GM18508 (cell line): ENCODE data around the gene RALGAPA2.

Experiments
- ATAC-seq: cut with Tn5 transposase; IDR thresholded peaks from one replicate; pipeline ENCODE4 v1.9.1; 2021; ENCODE audit warnings: moderate number of reproducible peaks; ENCODE audit not compliant: insufficient read depth, unreplicated experiment

RALGAPA2 gene

DNA sequence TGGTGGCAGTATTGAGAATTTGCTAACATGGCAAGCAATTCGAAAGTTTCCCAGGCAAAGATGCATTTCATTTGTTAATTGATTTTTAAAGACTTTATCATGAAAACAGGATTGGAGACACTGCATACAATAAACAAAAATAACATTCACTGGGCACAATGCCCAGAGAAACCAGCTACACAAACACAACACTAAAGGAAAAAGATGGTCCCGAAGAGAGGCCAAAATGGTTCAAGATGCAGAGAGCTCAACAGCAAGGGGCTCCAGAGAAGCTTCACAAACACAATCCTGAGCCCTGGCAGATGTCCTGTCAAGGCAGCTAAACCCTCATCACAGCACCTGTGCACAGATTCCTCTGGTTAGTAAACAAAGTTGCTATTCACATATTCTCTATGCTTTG is 265.2 kb downstream of the RALGAPA2 start:
- no peak for ATAC-seq

DNA sequence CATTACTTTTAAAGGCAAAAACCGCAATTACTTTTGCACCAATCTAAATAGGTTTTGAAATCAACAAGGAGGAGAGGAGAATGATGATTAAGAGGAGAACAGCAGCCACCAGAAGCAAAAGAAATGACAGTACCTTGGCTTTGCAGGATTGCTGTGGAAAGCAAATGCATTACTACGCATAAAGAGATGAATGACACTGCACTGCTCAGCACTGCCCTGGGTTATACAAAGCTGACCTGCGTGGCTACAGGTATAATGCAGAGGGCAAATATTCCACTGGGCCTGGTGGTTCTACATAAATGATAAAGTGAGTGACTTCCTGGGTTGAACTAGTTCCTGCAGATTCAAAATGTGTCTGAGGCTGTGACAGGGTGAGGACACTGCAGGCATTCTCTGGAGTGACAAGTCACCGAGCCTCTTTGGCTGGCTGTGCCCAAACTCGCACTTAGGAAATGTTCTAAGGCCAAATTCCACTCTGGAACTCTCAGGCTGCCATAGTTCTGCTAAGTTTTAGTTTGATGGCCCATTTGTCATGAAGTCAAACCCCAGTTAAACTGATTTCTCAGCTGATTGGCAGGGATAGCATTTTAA is 265.9 kb downstream of the RALGAPA2 start:
- ATAC-seq = no peak

DNA sequence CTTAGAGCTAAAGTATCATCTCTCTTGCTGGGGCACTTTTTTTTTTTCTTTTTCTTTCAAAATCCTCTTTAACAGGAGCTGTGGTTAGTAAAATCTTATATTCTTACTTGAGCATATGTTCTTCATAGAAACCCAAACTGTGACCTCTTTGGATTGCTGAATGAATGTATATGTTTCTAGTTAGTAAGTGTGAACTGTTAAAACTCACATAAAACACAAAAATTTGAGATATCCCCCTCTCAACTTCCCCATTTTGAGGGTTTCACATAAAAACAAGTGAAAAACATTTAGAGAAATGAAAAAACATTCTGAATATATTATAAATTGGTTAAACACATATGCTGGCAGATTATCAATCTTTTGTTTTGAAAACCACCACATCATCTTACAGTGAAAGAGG is 266.4 kb downstream of the RALGAPA2 start:
- ATAC-seq = no peak

DNA sequence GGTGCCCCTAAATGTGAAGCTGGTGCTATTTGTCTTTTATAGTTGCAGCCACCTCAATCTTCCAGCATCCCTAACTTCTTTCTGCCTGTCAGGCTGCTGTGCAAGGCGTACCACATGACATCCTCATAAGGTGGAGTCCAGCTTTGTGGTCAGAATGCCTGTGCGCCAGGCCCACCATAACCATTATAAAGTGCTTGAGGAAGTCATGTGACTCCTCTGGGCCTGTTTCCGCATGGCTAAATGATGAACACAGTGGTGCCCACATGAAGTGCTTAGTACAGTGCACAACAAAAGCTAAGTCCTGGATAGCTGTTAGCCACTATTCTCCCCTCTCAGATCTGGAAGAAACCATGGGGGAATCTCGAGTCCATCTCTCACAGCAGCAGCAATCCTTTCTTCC is 268.9 kb downstream of the RALGAPA2 start:
- no peak for ATAC-seq

DNA sequence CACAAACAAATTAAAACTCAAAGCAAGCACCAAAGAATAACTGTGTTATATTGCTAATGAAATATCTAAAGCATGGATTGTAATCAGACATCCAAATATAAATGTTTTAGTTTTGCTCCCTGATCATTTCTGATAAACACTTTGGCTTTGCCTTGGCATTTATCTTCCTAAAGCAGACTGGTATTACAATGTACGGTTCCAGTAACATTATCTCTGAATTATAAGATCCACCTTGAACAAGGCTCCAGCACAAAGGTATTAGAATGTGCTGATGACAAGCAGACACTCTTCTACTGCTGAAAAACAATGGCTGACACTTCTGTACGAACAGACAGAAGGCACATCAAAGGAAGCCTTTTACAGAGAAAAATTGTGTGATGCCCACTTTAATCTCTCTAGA is 270.0 kb downstream of the RALGAPA2 start:
- ATAC-seq = no peak

DNA sequence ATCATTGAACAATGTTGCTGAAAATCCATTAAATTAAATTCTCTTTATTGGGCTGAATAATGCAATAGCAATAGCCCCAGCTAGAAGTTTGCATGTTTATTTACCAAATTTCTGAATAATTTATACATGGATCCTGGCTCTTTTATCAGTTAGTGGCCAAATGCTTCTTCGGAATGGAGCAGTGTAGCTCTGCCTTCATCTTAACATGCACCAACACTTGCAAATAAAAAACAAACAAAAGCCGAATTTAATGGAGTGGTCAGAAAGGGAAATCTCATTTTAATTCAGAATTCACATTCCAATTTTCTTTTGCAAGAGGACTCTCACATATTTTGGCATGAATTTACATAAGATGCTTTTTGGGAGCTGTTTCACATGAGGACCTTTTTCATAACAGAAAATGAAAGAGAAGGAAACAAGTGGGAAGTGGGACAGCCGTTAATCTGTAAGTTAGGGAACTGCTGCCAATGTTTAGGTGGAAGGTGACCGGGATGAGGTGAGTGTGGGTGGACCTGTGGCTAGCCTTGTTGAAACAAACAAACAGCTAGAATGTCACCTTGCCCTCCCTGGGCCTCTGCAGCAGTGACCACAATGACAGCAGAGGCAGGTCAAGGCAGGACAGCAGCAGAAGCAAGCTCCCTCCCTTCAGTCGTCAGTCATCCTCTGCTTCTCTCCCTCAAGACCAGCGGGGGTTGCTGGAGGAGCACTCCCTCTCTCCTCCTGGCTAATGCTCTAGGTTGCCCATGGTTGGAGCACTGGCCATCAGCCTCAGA is 271.4 kb downstream of the RALGAPA2 start:
- no peak for ATAC-seq

DNA sequence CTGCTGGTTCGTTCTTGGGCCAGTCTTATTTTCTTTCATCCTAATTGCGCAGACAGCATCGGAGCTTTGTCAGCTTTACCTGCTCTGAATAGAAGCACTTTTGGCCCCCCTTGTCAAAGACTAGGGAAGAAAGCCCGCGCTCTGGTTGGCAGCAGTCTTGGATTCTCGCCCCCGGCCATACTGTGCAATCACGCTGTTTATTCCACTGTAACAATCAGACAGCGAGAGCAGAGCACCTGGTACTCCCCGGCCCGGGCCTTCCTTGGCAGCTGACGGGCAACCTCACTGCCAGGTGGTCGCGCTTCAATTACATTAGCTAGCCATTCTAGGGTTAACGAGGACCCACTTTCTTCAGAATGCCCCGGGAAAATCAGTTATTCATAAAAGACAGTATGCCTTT is 272.0 kb downstream of the RALGAPA2 start:
- ATAC-seq = no peak

DNA sequence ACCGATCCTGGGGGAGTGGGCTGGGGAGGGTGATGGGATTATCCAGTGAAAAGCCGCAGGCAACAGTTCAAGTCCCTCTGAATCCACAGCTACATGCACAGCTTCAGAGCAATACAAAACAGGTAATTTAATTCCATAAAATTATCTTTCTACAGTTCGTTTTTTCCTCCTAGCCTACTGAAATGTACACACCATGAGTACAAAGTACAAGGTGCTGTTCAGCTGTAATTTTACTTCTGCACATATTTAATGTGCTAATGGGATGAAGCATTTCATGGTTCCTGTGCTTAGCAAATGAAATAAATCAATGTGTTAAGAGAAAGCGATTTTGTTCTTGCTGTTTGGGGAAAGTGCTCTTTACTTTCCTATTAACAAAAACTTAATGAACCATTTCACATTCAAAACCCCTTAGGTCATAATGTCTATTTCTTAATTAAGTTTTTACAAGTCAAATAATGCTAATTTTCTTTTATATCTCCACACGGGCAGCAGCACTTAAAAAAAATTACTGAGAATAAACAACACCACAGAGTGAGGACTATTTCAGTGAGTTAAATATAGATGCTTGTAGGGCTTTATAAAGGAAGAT is 272.7 kb downstream of the RALGAPA2 start:
- ATAC-seq = no peak

DNA sequence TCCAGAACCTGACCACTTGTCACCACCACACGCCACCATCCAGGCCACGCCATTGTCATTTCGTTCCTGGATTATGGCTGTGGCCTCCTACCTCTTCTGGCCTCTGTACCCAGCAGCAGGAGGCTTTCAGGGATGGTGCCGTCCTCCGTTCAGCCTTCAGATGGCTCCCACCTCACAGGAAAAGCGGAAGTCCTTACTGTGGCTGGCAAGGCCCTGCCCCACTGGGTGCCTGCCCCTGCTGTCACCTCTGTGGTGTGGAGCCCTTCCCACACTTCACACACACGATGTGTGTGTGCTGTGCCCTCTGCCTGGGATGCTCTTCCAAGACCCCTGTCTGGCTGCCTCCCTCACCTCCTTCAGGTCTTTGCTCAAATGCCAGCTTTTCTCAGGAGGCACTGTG is 275.1 kb downstream of the RALGAPA2 start:
- ATAC-seq = no peak

DNA sequence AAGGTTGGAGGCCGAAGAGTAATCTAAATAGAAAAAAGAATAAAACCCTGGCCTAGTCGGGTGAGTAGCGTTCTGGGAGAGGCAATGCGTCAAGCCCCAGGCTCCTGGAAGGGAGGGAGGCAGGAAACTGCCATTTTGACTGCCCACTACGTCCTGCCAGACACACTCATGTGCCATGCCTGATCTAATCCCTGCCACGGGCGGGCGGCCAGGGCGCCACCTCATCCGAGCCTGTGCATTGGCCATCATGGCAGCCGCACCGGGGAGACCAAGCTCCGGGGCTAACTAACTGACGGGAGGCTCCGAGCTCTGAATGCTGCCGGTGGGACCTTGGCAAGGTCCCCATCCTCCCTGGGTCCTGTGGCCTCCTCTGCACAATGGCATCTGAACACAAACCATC is 275.8 kb downstream of the RALGAPA2 start:
- ATAC-seq = no peak

DNA sequence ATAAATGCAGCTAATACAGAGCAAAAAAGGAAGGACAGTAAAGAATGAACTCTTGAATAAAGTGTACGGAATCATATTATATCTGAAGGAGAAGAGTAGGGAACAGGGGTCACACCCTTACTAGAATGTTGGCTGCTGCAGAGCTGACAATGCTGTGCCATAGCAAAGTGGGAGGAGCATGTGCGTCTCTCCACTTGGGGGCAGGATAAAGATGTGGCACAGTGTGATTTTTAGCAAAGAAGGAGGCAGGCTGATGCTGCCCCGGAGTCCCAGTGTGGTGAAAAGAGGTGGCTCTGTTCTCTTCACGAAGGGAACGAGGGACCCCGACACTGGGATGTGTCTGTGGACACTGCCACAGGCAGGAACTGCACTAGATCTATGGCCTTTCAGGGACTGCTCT is 277.0 kb downstream of the RALGAPA2 start:
- ATAC-seq = no peak

DNA sequence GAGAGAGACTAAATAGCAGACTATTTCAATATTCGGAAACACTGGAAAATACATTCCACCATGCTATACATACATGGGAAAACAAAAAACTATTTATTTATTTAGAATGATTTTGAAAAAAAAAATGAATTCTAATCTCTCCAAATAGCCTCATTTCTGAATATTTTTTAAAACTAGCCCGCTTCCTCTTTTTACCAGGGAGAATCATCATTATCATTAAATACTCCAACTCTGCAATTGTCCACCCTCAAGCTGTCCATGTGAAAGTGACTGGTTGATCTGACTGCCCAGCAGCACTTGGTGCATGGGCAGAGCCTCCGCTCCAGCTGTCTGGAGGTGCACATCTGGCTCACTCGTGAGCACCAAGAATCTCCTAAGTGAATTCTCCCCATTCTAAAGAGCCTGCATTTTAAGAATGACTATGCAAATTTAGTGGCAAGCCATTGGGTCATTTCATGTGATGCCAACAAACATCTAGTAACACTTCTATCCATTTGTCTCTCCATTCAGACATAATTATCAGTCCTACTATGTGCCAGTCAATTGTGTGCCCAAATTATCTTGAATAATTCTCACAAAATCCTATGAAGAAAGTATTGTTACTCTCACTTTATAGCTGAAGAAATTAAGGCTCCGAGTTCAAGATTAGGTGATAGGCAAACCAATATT is 279.7 kb downstream of the RALGAPA2 start:
- ATAC-seq = no peak

DNA sequence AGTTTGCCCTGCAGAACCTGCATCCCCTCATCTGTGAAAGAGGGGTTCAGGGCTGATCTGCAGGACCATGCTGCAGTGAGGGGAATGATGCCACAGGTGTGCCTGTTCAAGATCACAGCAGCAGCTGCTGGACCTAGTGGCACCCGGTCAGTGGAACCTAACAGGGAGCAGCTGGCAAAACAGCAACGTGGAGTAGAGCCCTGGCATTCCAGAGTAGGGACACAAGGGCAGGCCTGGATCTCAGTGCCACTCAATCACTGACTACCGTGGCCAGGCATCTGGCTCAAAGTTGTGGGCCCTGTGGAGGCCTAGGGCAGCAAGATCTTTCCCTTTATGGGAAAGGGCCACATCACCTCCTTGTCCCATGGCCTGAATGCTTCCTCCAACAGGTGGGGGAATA is 282.4 kb downstream of the RALGAPA2 start:
- no peak for ATAC-seq

DNA sequence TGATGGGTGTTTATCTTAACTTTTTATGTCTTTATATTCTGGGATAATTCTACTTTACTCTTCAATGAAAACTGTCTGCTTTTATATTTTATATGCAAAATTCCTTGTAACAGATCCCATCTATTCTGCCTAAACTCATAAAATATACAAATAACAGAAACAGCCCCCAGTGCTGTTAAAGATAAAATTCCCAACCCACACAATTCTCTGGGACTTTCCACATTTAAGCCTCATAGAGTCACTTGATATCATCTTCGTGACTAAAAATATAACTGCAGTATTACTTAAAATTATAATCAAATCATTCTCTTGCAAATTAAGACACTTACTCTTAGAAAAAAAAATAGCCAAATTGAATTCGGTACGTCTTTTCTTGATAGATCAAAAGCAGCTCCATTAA is 284.4 kb downstream of the RALGAPA2 start:
- ATAC-seq = no peak

DNA sequence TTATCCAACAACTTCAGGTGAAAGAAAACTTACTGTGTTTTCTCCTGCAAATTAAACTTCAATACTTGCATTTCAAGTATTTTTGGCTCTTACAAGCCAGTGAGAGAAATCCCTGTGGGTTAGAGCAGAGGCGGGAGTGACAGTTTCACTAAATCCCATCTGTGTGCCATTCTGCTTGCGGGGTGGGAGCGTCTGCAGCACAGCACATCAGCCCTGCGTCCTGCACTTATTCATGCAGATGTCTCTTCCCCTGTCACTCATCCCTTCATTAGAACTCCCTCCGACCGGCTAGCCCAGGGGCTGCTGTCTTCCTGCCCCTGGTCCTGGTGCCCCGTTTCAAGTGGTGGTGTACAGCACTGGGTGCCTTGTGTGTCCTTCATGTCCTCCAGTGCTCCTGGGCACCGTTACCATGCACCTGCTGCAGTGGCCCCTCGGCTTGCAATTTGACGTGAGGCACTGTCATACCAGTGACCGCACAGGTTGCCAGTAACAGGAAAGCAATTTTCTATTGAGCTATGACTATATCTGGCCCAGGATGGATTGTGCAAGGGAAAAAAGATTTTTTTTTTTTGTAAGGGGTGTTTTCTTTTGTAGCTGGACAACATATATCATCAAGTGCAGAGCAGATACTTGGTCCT is 285.1 kb downstream of the RALGAPA2 start:
- ATAC-seq = no peak

DNA sequence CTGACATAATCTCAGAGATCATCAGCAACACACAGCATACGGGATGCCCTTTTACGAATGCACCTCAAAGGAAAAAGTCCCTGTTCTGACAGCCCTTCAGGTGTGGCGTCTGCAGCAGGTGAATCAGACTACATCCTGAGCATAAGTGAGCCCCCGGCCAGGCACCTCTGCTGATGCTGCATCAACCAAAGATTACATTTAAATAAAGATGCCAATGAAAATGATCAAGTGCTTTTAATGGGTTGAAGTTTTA is 285.9 kb downstream of the RALGAPA2 start:
- no peak for ATAC-seq

DNA sequence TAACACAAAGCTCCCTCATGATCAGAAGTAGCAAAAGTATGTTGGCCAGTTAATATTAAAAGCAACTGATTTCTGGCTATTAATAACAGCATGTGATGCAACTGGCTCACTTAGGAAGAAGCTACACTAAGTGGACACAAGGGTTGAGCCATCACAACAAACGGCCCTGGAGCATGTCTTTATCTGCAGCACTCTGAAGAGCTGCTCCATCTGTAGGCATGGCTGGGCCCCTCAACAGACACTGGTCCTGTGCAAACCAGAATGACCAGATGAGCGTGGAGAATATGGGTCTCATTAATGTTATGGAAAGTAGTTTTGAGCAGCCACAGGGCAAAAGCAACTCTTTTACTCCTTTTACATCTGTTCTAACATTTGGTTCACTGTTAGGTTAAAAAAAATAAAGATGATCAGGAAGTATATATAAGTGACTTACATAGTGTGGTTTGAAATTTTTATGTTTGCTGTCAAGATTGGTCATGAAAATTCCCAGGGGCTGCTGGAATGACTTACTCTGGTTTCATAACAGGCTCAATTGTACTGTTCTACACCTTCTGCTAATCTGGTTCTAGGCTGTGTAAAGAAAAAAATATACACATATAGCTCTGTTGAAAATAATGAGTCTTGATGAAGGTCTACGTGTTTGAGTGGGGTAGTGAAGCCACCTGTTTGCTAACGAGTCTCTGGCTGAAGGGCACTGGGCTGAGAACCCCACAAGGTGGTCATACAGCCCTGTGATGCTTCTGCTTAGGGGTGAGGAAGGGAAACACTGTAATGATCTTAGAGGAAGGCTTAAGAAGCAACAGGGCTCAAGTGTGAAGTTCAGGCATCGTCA is 286.4 kb downstream of the RALGAPA2 start:
- no peak for ATAC-seq

DNA sequence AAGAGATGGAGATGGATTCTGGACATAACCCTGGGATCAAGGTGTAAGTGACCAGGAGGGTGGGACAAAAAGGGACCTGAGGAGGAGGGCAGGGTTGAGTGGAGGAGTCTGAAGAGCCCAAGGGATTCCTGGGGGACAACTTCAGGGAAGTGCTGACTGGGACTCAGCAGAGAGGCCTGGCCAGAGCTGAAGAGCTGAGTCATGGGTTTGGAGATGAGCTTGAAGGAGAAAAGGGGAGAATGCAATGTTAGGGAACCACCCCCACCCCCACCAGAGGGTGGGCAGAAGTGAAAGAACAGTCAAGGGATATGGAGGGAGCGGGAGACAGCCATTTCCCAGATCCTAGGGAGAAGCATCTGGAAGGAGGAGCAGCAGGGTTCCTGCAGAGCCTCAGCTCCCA is 289.3 kb downstream of the RALGAPA2 start:
- no peak for ATAC-seq

DNA sequence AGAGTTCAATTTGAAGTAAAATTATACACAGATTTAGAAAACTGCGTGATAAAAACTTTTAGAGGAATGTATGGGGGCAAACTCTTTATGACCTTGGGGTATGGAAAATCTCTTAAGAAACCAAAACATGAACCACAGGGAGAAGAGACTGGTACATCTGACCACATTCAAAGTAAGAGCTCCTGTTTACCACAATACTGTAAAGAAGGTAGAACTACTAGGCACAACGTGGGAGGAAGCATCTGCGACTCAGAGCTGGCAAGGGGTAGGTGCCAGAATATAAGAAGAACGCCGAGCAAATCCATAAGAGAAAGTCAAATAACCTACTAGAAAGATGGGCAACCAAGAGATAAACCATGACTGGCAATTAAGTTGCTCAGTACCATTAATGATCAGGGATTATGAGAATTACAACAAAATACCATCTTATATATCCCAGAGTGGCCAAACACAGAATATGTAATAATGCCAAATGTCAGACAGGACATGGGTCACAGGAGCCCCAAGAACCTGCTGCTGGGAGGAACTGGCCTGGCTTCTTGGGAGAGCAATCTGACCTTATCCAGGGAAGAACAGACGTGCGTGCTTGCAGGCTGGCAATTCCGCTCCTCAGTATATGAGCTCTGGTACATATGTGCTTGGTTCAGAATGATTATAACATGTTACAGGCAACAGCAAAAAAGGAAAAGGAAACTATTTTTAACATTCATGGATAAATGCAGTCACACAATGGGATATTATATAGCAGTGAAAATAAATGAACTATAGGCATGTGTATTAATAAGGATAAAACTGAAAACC is 294.4 kb downstream of the RALGAPA2 start:
- no peak for ATAC-seq

DNA sequence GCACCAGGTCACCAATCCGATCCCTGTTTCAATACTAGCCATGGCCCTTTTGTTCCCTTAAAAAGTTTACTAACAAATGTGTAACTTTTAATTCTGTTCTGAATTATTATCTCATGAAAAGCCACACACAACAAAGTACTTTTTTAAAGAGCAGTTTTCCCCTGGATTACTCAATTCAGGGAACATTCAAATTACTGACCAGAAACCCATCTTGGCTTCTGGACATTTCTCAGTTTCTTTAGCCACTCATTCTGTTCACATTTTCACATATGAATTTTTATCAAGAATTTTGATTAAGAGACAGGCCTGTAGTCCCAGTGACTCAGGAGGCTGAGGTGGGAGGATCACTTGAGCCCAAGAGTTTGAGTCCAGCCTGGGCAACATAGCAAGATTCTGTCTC is 297.1 kb downstream of the RALGAPA2 start:
- ATAC-seq = no peak
